ENCODE data around the gene REXO4. TPM values are rescaled to one million over a fixed set of nuclear protein-coding genes. Genes with fewer than 3 reads are reported as not detected.

The REXO4 gene, protein sequence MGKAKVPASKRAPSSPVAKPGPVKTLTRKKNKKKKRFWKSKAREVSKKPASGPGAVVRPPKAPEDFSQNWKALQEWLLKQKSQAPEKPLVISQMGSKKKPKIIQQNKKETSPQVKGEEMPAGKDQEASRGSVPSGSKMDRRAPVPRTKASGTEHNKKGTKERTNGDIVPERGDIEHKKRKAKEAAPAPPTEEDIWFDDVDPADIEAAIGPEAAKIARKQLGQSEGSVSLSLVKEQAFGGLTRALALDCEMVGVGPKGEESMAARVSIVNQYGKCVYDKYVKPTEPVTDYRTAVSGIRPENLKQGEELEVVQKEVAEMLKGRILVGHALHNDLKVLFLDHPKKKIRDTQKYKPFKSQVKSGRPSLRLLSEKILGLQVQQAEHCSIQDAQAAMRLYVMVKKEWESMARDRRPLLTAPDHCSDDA
- total RNA-seq = 37.1 and 39.9 TPM in 2 replicates
- total RNA-seq (2013) = 26.4 TPM
- polyA plus RNA-seq = 22.2 and 25.0 TPM in 2 replicates
- polyA minus RNA-seq = 14.1 and 21.7 TPM in 2 replicates

DNA sequence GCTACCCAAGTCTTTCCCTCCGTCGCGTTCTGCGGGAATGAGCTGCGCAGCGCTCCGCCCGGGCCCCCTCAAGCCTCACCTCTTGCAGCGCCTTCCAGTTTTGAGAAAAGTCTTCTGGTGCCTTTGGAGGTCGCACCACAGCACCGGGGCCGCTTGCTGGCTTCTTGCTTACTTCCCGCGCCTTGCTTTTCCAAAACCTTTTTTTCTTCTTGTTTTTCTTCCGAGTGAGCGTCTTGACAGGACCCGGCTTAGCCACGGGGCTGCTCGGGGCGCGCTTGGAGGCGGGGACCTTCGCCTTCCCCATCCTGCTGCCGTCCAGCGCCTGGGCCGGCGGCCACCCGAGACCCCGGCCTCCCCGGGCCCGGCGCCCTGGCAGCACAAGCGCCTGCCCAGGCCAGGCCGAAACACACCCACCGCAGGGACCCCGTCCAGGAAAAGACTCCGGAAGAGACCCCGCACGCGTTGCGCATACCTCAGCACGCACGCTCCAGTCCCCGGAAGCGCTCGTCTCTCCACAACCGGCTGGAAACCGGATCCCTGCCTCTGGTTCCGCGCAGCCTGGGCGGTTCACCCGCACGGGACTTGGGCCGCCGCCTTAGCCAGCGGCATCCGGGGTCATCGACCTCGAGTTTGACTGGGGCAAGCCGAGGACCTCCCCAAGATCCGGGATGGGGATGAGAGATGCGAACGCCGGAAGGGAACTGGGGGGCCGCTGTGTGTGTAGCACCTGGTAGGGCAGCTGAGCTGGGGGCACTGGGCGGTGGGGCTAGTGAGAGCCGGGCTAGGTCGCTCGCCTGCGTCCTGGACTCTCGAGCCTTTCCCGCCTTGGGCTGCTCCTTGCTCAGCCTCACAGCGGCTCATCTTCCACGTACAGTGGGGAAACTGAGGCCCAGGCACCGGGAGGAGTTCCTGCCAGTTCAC, at the start of gene REXO4:
TSS of gene REXO4 (minus strand) at position 470 of the 921 bp plus-strand sequence. CDS start at position 304, 166 bp downstream.
- intact Hi-C loops (cut with micrococcal nuclease) = loop anchor here (1.0 to 5.0 kb wide), 3 partner anchors 42 to 386 kb away; partner anchors contain the start of genes GTF3C5 and SURF6
- peaks cover 39% of the 10 kb centered on the region for H3K79me2 ChIP-seq (ENCODE audit: control insufficient read depth, insufficient read depth, low read length)
- H3K9me3 ChIP-seq (ENCODE audit: control extremely low read depth in 1 of 3, control insufficient read depth in 2 of 3, insufficient read depth in 1 of 3, low read length in 2 of 3) = peaks cover 0 to 7% (median 0%) of the 10 kb centered on the region in 3 donors
- CTCF ChIA-PET = interaction anchor here (0.7 to 2.1 kb wide), 6 partner anchors 11 to 69 kb away, joined by 3 to 7 read pairs (median 3); partner anchors contain the start of gene CACFD1
- H3K4me3 ChIP-seq (ENCODE audit: control extremely low read depth in 1 of 5, extremely low read depth in 1 of 5, insufficient read depth in 1 of 5, low read depth in 2 of 5, low read length in 4 of 5) = peak within 1 kb of the TSS; percentile 74 to 87 (median 81)
- H4K20me1 ChIP-seq (ENCODE audit: control insufficient read depth, insufficient read depth, low read length, poor library complexity, severe bottlenecking) = peaks cover 42% of the 10 kb centered on the region
- peak within 1 kb of the TSS; percentile 92 for H3K9ac ChIP-seq (ENCODE audit: low read length)
- H3K4me2 ChIP-seq (replicated peaks; ENCODE audit: low read depth, low read length, poor library complexity, severe bottlenecking) = peak within 1 kb of the TSS; percentile 99
- peaks cover 4% of the 10 kb centered on the region for H3K9me3 Mint-ChIP-seq (ENCODE audit: insufficient read depth)
- peaks cover 6 to 26% of the 10 kb centered on the region in 2 experiments for H3K36me3 ChIP-seq (replicated peaks in 1 of 2; ENCODE audit: control extremely low read depth in 1 of 2, control insufficient read depth in 1 of 2, extremely low read depth in 1 of 2, insufficient read depth in 2 of 2, low read length in 1 of 2)
- H3K27ac ChIP-seq (ENCODE audit: low read length in 2 of 2) = peak within 1 kb of the TSS; percentile 79 to 92
- H3K4me1 Mint-ChIP-seq = peaks cover 68% of the 10 kb centered on the region
- peak within 1 kb of the TSS; percentile 89 for H3K4me3 Mint-ChIP-seq
- DNase-seq = peak; percentile 92
- POLR2A ChIA-PET = interaction anchor here (0.6 to 1.7 kb wide), 5 partner anchors 10 to 70 kb away, joined by 3 to 6 read pairs (median 4); partner anchors contain the start of genes CACFD1, MED22 and RPL7A
- WGBS (ENCODE audit: insufficient coverage) = under 1% methylated on average over 75 of the region's 75 CpGs
- TF ChIP-seq, protein P1, sequence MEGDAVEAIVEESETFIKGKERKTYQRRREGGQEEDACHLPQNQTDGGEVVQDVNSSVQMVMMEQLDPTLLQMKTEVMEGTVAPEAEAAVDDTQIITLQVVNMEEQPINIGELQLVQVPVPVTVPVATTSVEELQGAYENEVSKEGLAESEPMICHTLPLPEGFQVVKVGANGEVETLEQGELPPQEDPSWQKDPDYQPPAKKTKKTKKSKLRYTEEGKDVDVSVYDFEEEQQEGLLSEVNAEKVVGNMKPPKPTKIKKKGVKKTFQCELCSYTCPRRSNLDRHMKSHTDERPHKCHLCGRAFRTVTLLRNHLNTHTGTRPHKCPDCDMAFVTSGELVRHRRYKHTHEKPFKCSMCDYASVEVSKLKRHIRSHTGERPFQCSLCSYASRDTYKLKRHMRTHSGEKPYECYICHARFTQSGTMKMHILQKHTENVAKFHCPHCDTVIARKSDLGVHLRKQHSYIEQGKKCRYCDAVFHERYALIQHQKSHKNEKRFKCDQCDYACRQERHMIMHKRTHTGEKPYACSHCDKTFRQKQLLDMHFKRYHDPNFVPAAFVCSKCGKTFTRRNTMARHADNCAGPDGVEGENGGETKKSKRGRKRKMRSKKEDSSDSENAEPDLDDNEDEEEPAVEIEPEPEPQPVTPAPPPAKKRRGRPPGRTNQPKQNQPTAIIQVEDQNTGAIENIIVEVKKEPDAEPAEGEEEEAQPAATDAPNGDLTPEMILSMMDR (IDR thresholded peaks at IDR 0.05) = no peak
- TF ChIP-seq EZH2 (IDR thresholded peaks at IDR 0.05; ENCODE audit: borderline replicate concordance, insufficient read depth, low read depth, low read length, poor library complexity, severe bottlenecking) = no peak
- peak within 1 kb of the TSS; percentile 93 for H3K27ac Mint-ChIP-seq
- no peaks in the 10 kb centered on the region for H3K27me3 ChIP-seq (replicated peaks in 1 of 4; ENCODE audit: control extremely low read depth in 1 of 4, control insufficient read depth in 3 of 4, insufficient read depth in 4 of 4, low read length in 3 of 4)
- H3K27me3 Mint-ChIP-seq = no peaks in the 10 kb centered on the region
- H2AFZ ChIP-seq (ENCODE audit: insufficient read depth, low read depth, low read length, poor library complexity, severe bottlenecking) = peak within 1 kb of the TSS; percentile 96
- peak; percentile 78 for ATAC-seq (ENCODE audit: low read depth)
- peaks cover 30 to 63% of the 10 kb centered on the region in 2 donors for H3K4me1 ChIP-seq (ENCODE audit: control insufficient read depth in 2 of 2, insufficient read depth in 2 of 2, low read length in 2 of 2)
